Measurements from ENCODE around the gene LHX3.

LHX3 gene

DNA sequence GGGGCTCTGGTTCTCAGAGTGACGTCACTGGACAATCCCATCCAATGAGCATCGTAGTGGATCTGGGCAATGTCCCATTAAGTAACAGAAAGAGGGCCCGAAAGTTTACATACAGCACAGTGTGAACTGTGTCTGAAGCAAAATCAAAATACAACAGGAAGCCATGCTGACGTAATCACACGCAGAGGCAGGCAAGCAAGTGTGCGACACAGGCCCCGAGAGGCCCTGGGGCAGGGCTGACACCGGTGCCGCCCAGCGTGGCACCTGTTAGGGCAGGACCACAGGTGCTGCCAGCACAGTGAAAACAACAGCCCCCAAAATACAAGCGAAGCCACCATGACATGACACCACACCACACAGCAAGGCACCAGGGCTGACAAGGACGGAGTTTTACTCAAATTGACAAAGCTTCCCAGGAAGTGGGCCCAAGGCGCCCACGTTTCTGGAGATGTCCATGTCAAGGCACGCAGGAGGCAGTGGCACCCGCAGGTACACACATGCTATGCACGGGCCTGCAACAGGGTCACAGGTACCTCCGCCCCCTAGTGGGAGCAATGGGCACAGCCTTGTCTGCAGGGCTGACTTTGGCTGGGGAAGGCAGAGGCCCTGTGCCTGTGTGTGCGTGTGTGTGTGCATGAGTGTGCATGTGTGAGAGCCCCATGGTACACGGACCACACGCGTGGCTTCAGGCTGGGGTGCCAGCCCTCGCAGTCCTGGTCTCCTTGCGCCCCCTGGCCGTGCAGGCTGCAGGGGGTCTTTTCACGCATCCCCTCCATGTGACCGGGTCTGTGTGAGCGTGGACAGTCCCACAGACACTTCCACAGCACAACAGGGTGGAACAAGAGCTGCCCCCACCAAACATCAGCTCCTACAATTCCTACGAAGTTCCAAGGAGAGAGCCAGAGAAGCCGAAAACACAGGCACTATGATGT lies 21.1 kb upstream of the LHX3 start:
- no peak overlapping the region for H3K27ac ChIP-seq
- DNase-seq (ENCODE audit: low spot score): no peak
- H3K4me3 ChIP-seq: no peak overlapping the region
- TF ChIP-seq, protein P1, sequence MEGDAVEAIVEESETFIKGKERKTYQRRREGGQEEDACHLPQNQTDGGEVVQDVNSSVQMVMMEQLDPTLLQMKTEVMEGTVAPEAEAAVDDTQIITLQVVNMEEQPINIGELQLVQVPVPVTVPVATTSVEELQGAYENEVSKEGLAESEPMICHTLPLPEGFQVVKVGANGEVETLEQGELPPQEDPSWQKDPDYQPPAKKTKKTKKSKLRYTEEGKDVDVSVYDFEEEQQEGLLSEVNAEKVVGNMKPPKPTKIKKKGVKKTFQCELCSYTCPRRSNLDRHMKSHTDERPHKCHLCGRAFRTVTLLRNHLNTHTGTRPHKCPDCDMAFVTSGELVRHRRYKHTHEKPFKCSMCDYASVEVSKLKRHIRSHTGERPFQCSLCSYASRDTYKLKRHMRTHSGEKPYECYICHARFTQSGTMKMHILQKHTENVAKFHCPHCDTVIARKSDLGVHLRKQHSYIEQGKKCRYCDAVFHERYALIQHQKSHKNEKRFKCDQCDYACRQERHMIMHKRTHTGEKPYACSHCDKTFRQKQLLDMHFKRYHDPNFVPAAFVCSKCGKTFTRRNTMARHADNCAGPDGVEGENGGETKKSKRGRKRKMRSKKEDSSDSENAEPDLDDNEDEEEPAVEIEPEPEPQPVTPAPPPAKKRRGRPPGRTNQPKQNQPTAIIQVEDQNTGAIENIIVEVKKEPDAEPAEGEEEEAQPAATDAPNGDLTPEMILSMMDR (IDR thresholded peaks at IDR 0.05): peak; percentile 63

DNA sequence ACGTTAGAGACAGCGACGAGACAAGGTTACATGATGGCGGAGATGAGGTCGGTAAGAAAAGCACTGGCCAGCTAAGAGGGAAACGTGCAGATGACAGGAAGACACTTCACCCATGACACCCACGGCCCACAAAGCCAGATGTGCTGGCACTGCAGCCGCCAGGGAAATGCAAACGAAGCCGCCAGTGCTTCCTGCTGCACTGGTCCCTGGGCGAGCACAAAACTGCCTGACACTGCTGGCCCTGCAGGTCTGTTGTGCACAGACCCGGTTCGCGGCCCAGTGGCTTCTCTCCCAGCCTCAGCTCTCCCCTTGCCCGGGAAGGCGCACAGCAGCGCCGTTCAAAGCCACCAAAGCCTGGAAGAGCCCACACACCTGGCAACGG lies 20.4 kb upstream of the LHX3 start:
- TF ChIP-seq, protein P1 (IDR thresholded peaks at IDR 0.05): no peak

DNA sequence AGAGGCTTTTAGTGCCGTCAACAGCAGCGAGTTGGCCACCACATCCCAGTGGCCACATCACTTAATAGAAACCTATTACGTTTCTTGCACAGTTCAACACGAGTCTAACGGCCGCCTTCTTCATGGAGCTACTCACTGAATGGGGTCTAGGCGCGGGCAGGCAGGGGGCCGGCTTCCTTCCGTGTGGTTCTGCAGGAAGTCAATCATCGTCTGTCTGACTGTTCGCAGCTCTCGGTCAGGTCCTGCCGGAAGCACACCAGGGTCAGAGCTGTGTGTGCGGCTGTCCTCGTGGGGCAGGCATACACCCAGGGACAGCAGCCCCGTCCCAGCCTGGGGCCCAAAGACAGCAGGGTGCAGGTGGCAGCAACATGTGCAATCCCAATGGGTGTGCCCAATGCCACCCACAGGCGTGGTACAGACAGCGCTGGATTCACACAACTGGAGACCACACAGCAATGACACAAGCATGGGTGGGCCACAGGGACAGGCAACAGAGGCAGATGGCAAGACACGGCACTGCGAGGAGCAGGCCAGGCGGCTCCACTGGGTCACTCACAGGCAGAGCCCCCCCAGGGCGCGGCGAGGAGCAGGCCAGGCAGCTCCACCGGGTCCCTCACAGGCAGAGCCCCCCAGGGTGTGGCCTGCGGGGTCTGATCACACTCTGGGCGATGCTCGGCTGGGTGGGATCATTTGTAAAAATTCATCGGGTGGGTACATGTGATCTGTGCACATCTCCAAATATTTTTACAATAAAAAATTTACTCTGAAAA lies 19.1 kb upstream of the LHX3 start:
- Histone ChIP-seq H3K4me3 (no peak overlapping the region), H3K27ac (no peak overlapping the region)
- no peak for DNase-seq (ENCODE audit: low spot score)
- TF ChIP-seq, protein P1 (IDR thresholded peaks at IDR 0.05): no peak

More for the DNA sequence above, 20.4 kb upstream of the LHX3 start:
- no peak for DNase-seq (ENCODE audit: low spot score)
- no peak overlapping the region for H3K27ac ChIP-seq
- H3K4me3 ChIP-seq: no peak overlapping the region

DNA sequence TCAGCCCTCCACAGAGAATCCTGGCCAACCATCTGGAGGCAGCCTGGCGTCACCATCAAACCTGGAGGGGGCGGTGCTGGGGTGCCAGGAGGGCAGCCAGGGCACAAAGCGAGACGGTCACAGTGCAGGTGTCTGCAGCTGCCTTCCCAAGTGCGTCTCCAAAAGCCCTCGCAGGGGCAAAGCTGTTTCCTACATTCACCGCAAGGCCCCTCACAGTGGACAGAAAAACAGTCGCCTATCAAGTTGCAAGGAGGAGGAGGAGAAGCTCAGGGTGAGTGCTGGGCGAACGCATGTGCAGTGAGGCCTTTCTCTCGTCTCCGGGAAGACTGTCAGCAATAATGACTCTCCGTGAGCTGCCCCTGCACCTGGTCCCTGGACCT lies 18.0 kb upstream of the LHX3 start:
- Histone ChIP-seq H3K4me3 (no peak overlapping the region), H3K27ac (no peak overlapping the region)
- TF ChIP-seq, protein P1 (IDR thresholded peaks at IDR 0.05): no peak
- no peak for DNase-seq (ENCODE audit: low spot score)

DNA sequence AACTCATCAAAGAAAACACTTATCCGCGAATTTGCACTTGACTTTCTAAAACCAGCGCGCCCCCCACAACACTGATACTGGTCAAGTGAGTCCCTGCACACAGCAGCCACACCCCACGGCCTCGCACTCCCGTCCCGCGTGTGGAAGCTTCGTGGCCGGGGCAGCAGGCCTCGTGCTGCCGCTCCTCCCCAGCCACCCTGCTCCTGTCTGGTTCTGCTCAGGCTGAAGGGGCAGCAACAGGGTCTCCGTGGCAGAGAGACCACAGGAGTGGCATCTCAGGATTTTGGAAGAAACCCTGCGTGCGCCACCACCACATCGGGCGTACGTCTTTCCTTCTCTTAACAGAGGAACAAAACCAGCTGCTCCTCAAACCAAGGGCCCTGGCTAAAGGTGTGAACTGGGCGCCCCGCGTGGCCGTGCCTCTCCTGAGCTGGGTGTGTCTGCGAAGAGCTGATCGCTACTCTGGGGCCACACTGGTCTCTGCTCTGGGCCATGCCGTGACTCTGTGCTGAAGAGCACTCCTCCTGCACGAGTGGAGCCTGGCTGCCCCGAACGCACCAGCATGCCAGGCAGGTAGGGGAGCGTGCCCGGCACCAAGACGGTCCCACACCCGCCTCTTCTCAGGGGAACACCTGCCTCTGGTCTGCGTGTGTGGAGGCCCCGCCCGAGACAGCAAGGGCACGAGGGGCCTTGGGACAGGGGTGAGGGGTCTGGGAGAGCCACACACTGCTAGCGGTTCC lies 17.4 kb upstream of the LHX3 start:
- no peak overlapping the region for H3K4me3 ChIP-seq
- H3K27ac ChIP-seq: no peak overlapping the region
- TF ChIP-seq, protein P1 (IDR thresholded peaks at IDR 0.05): no peak
- no peak for DNase-seq (ENCODE audit: low spot score)

DNA sequence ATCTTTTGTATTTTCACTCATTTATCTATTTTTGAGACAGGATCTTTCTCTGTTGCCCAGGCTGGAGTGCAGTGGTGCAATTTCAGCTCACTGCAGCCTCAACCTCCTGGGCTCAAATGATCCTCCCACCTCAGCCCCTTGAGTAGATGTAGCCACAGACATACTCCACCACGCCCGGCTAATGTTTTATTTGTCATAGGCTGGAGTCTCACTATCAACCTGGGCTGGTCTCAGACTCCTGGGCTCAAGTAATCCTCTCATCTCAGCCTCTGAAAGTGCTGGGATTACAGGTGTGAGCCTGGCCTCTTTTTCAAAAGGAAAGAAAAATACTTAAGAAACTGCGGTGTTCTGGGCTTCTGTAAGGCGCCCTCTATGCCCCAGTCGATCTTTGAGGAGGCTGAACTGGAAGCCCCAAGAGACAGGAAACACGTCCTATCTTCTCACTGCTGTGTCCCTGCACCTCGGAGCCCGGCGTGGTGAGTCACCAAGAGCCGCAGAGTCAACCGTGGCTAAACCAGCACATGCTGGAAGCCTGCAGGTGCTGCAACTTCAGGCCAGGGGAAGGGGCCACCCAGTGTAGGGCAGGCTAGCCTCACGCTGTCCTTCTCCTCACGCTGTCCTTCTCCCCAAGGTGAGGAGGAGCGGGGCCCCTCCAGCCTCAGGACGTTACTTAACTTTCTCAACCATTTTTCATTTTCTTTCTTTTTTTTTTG lies 15.2 kb upstream of the LHX3 start:
- Histone ChIP-seq H3K27ac (no peak overlapping the region), H3K4me3 (no peak overlapping the region)
- TF ChIP-seq, protein P1 (IDR thresholded peaks at IDR 0.05): no peak
- no peak for DNase-seq (ENCODE audit: low spot score)
